H9 (cell line): ENCODE results near the gene PDLIM7. TPM values are rescaled to one million over a fixed set of nuclear protein-coding genes. Genes with fewer than 3 reads are reported as not detected.

Experiments
- DNase-seq: peaks from one replicate; pipeline ENCODE4 v3.0.0-alpha.2; 2017
- H2AFZ ChIP-seq: one replicate; pipeline ENCODE4 v1.6.1; 2013; ENCODE audit warnings: mild to moderate bottlenecking, low read length, control low read depth, moderate library complexity
- H2AK5ac ChIP-seq: 2 replicates; pipeline ENCODE4 v1.6.1; 2013; ENCODE audit warnings: low read length, control low read depth, mixed read lengths; ENCODE audit not compliant: insufficient read length
- H2BK120ac ChIP-seq: one replicate; pipeline ENCODE4 v1.6.1; 2013; ENCODE audit warnings: low read depth, mild to moderate bottlenecking, low read length, control low read depth, inconsistent platforms; ENCODE audit not compliant: poor library complexity, severe bottlenecking
- H2BK12ac ChIP-seq: 2 replicates; pipeline ENCODE4 v1.6.1; 2013; ENCODE audit warnings: low read length, control low read depth, mixed read lengths, low read depth; ENCODE audit not compliant: insufficient read length
- H2BK15ac ChIP-seq: 2 replicates; pipeline ENCODE4 v1.6.1; 2013; ENCODE audit warnings: low read depth, low read length, control low read depth
- H2BK20ac ChIP-seq: one replicate; pipeline ENCODE4 v1.6.1; 2013; ENCODE audit warnings: low read depth, mild to moderate bottlenecking, low read length, control low read depth, inconsistent platforms; ENCODE audit not compliant: poor library complexity, severe bottlenecking
- H2BK5ac ChIP-seq: 2 replicates; pipeline ENCODE4 v1.6.1; 2013; ENCODE audit warnings: low read length, control low read depth, mixed read lengths; ENCODE audit not compliant: insufficient read length
- H3K14ac ChIP-seq: 2 replicates; pipeline ENCODE4 v1.6.1; 2013; ENCODE audit warnings: low read length, control low read depth; ENCODE audit not compliant: insufficient read depth
- H3K18ac ChIP-seq: 2 replicates; pipeline ENCODE4 v1.6.1; 2013; ENCODE audit warnings: low read depth, mild to moderate bottlenecking, mixed read lengths, low read length, control low read depth; ENCODE audit not compliant: insufficient read length
- H3K23ac ChIP-seq: 2 replicates; pipeline ENCODE4 v1.6.1; 2013; ENCODE audit warnings: low read length, control low read depth, mixed read lengths, low read depth; ENCODE audit not compliant: insufficient read length
- H3K23me2 ChIP-seq: 2 replicates; pipeline ENCODE4 v1.6.1; 2013; ENCODE audit warnings: low read depth, mild to moderate bottlenecking, mixed read lengths, low read length, control low read depth; ENCODE audit not compliant: insufficient read length, poor library complexity, severe bottlenecking
- H3K27ac ChIP-seq: 2 replicates; pipeline ENCODE4 v1.5.1; 2013; ENCODE audit warnings: low read length, control low read depth, mixed read lengths, low read depth; ENCODE audit not compliant: insufficient read length
- H3K27me3 ChIP-seq: 2 replicates; pipeline ENCODE4 v1.6.1; 2013; ENCODE audit warnings: low read length, control low read depth, inconsistent platforms; ENCODE audit not compliant: insufficient read depth
- H3K4ac ChIP-seq: 2 replicates; pipeline ENCODE4 v1.6.1; 2013; ENCODE audit warnings: low read depth, mild to moderate bottlenecking, control low read depth, inconsistent platforms, low read length, moderate library complexity
- H3K4me1 ChIP-seq: 2 replicates; pipeline ENCODE4 v1.6.1; 2013; ENCODE audit warnings: low read length, control low read depth, inconsistent platforms; ENCODE audit not compliant: insufficient read depth
- H3K4me2 ChIP-seq: 2 replicates; pipeline ENCODE4 v1.6.1; 2013; ENCODE audit warnings: low read length, control low read depth, mixed read lengths; ENCODE audit not compliant: insufficient read length, insufficient read depth
- H3K56ac ChIP-seq: 2 replicates; pipeline ENCODE4 v1.6.1; 2013; ENCODE audit warnings: low read depth, mild to moderate bottlenecking, mixed read lengths, low read length, control low read depth; ENCODE audit not compliant: insufficient read length
- H3K79me1 ChIP-seq: 2 replicates; pipeline ENCODE4 v1.6.1; 2013; ENCODE audit warnings: low read depth, mild to moderate bottlenecking, moderate library complexity, low read length, control low read depth, inconsistent platforms; ENCODE audit not compliant: insufficient read depth, poor library complexity, severe bottlenecking
- H3K79me2 ChIP-seq: 2 replicates; pipeline ENCODE4 v1.6.1; 2013; ENCODE audit warnings: low read length, control low read depth, inconsistent platforms; ENCODE audit not compliant: insufficient read depth
- H3K9ac ChIP-seq: 2 replicates; pipeline ENCODE4 v1.6.1; 2013; ENCODE audit warnings: low read length, control low read depth, mixed read lengths; ENCODE audit not compliant: insufficient read length; ENCODE audit errors: extremely low read depth
- H3K9me3 ChIP-seq: one replicate; pipeline ENCODE4 v1.6.1; 2013; ENCODE audit warnings: low read depth, low read length, inconsistent platforms; ENCODE audit not compliant: control insufficient read depth
- H3T11ph ChIP-seq: one replicate; pipeline ENCODE4 v1.6.1; 2013; ENCODE audit warnings: mild to moderate bottlenecking, low read length, control low read depth, inconsistent platforms
- H4K20me1 ChIP-seq: one replicate; pipeline ENCODE4 v1.6.1; 2013; ENCODE audit not compliant: control insufficient read depth, insufficient read length, insufficient read depth
- H4K5ac ChIP-seq: 2 replicates; pipeline ENCODE4 v1.6.1; 2013; ENCODE audit warnings: low read depth, mild to moderate bottlenecking, mixed read lengths, low read length, control low read depth; ENCODE audit not compliant: insufficient read length
- H4K8ac ChIP-seq: replicated peaks from 2 replicates; pipeline ENCODE4 v1.6.1; 2013; ENCODE audit warnings: low read length, control low read depth, mixed read lengths, low read depth; ENCODE audit not compliant: insufficient read length
- H4K91ac ChIP-seq: 2 replicates; pipeline ENCODE4 v1.6.1; 2013; ENCODE audit warnings: low read depth, mild to moderate bottlenecking, moderate library complexity, mixed read lengths, low read length, control low read depth; ENCODE audit not compliant: insufficient read length
- H3K27ac Mint-ChIP-seq, 3 experiments: 2 replicates in 2 of 3; 3 replicates in 1 of 3; pipeline ENCODE4 v1.8.0; 2020 to 2021; ENCODE audit warnings: mixed read lengths in 3 of 3, mild to moderate bottlenecking in 1 of 3, moderate library complexity in 1 of 3
- H3K27me3 Mint-ChIP-seq: 2 replicates; pipeline ENCODE4 v1.8.0; 2021; ENCODE audit warnings: low read depth, mild to moderate bottlenecking, moderate library complexity, mixed read lengths
- H3K36me3 Mint-ChIP-seq, 3 experiments: 2 replicates in 2 of 3; 3 replicates in 1 of 3; pipeline ENCODE4 v1.8.0; 2020 to 2021; ENCODE audit warnings: low read depth in 3 of 3, mixed read lengths in 3 of 3; ENCODE audit not compliant: insufficient read depth in 1 of 3
- H3K4me1 Mint-ChIP-seq, 2 experiments: 2 replicates each; pipeline ENCODE4 v1.8.0; 2020; ENCODE audit warnings: mixed read lengths in 2 of 2
- H3K4me3 Mint-ChIP-seq, 2 experiments: 2 replicates in 1 of 2; 3 replicates in 1 of 2; pipeline ENCODE4 v1.8.0; 2020 to 2021; ENCODE audit warnings: mild to moderate bottlenecking in 2 of 2, mixed read lengths in 2 of 2, moderate library complexity in 1 of 2
- H3K9me3 Mint-ChIP-seq, 2 experiments: 2 replicates in 1 of 2; 3 replicates in 1 of 2; pipeline ENCODE4 v1.8.0; 2020; ENCODE audit warnings: mild to moderate bottlenecking in 2 of 2, mixed read lengths in 2 of 2, moderate library complexity in 1 of 2
- CTCF ChIP-seq: fragments of 200-600 bp; sonication (generic); conservative IDR thresholded peaks from 3 replicates; pipeline ENCODE4 v1.8.0; 2021; ENCODE audit warnings: antibody characterized with exemption, mild to moderate bottlenecking
- WGBS: extraction: QIAGEN DNeasy Blood & Tissue Kit; methylation state at CpG from one replicate; pipeline ENCODE4 v1.1.7; 2013; ENCODE audit warnings: missing lambda C conversion rate, low lambda C conversion rate, mixed read lengths; ENCODE audit not compliant: insufficient read length; ENCODE audit errors: extremely low coverage; 5-methylcytosine and 5-hydroxymethylcytosine counted together
- total RNA-seq: library from RNA; stranded (reverse); gene quantifications from 2 replicates; pipeline ENCODE4 v1.2.1, GENCODE V29; 2021

The PDLIM7 gene
- total RNA-seq, 1 experiment from 2014 or later, result 137 TPM

- no peak overlapping the region for H3K4me3 Mint-ChIP-seq
Measured at GRCh38 chr5:177489119-177489716, 8.2 kb downstream of the PDLIM7 start.

More at GRCh38 chr5:177489119-177489716, 8.2 kb downstream of the PDLIM7 start:
- H3K9me3 Mint-ChIP-seq, result no peaks in the 10 kb centered on the region; a peak in 1 of 5 replicates
- Histone ChIP-seq H2BK15ac (no peak overlapping the region), H3K23me2 (no peaks in the 10 kb centered on the region), H3K79me2 (no peaks in the 10 kb centered on the region), H3K4me1 (no peaks in the 10 kb centered on the region; the same call in 1 of the 2 replicates), H3K79me1 (no peaks in the 10 kb centered on the region), H3K14ac (no peak overlapping the region), H4K8ac (no peak overlapping the region), H2AFZ (no peak overlapping the region), H2BK20ac (no peak overlapping the region), H2BK120ac (no peak overlapping the region), H3T11ph (no peak overlapping the region), H3K18ac (no peak overlapping the region), H3K4me2 (no peak overlapping the region), H3K9me3 (no peaks in the 10 kb centered on the region), H3K27me3 (no peaks in the 10 kb centered on the region), H4K20me1 (no peaks in the 10 kb centered on the region), H4K5ac (no peak overlapping the region), H3K27ac (no peak overlapping the region), H3K56ac (no peak overlapping the region), H3K23ac (no peak overlapping the region), H3K4ac (no peak overlapping the region), H4K91ac (no peak overlapping the region), H2BK12ac (no peak overlapping the region), H3K9ac (no peak overlapping the region), H2AK5ac (no peak overlapping the region), H2BK5ac (no peak overlapping the region)
- WGBS, result no CpG with 5 or more reads among the region's 26 CpGs
- TF ChIP-seq CTCF, result peak; percentile 30; the same call in 2 of the 3 replicates
- H3K27me3 Mint-ChIP-seq, result no peaks in the 10 kb centered on the region; the same call in none of the 2 replicates
- 0 out of 7 replicates have a peak overlapping the region, but pooled peaks of 1 of the 3 experiments have one; percentile 28 for H3K27ac Mint-ChIP-seq
- H3K36me3 Mint-ChIP-seq, result peaks cover 49 to 87% (median 80%) of the 10 kb centered on the region in 3 experiments
- peaks cover 8 to 25% of the 10 kb centered on the region in 2 experiments for H3K4me1 Mint-ChIP-seq
- peak; percentile 69 for DNase-seq
